ENCODE data around the gene ESRRG. TPM values are rescaled to one million over a fixed set of nuclear protein-coding genes. Genes with fewer than 3 reads are reported as not detected.

ESRRG gene
- total and polyA plus RNA-seq, 2 of the 8 experiments (the other 6 are each of a cell fraction or from before 2014, with no cell fraction given) = 0.59 to 1.4 TPM

- TF ChIP-seq CHD7 (IDR thresholded peaks at IDR 0.05; ENCODE audit: insufficient replicate concordance, low read length) (no peak), USF2 (IDR thresholded peaks at IDR 0.05; ENCODE audit: low read length) (no peak), KDM5A (IDR thresholded peaks at IDR 0.05; ENCODE audit: low read length) (no peak), POLR2A (IDR thresholded peaks at IDR 0.05; ENCODE audit: control extremely low read depth in 1 of 2, low read depth in 2 of 2, low read length in 2 of 2) (no peak), SIX5 (IDR thresholded peaks at IDR 0.05; ENCODE audit: low read depth, low read length) (no peak), SIRT6 (IDR thresholded peaks at IDR 0.05; ENCODE audit: low read length) (no peak), EZH2 (IDR thresholded peaks at IDR 0.05; ENCODE audit: low read depth, low read length, severe bottlenecking) (no peak), RBBP5 (IDR thresholded peaks at IDR 0.05; ENCODE audit: borderline replicate concordance, low read depth, low read length) (no peak)
These were observed 31.5 kb downstream of the ESRRG start (continued) for GRCh38 chr1:216691710-216692109.

Measured in H1 (cell line).